Ishikawa (cell line): ENCODE results near the gene NHLRC4.

Source experiments
- CREB1 ChIP-seq: IDR thresholded peaks from 2 replicates; pipeline ENCODE4 v1.6.1; 2012; ENCODE audit warnings: low read depth
- EP300 ChIP-seq: IDR thresholded peaks from 2 replicates; pipeline ENCODE4 v1.6.1; 2012; ENCODE audit warnings: borderline replicate concordance
- FOXM1 ChIP-seq: IDR thresholded peaks from 2 replicates; pipeline ENCODE4 v1.6.1; 2012; ENCODE audit warnings: low read depth, borderline replicate concordance
- NFIC ChIP-seq: IDR thresholded peaks from 2 replicates; pipeline ENCODE4 v1.6.1; 2012
- RAD21 ChIP-seq: IDR thresholded peaks from 2 replicates; pipeline ENCODE4 v1.6.1; 2012; ENCODE audit warnings: low read depth
- ZBTB7A ChIP-seq: IDR thresholded peaks from 2 replicates; pipeline ENCODE4 v1.6.1; 2012; ENCODE audit warnings: low read depth
- TF ChIP-seq, protein P1 (sequence below): IDR thresholded peaks from 2 replicates; pipeline ENCODE4 v1.6.1; 2012
- TF ChIP-seq, protein P2 (sequence below): IDR thresholded peaks from 2 replicates; pipeline ENCODE4 v1.6.1; 2012; ENCODE audit warnings: low read depth, mild to moderate bottlenecking

DNA sequence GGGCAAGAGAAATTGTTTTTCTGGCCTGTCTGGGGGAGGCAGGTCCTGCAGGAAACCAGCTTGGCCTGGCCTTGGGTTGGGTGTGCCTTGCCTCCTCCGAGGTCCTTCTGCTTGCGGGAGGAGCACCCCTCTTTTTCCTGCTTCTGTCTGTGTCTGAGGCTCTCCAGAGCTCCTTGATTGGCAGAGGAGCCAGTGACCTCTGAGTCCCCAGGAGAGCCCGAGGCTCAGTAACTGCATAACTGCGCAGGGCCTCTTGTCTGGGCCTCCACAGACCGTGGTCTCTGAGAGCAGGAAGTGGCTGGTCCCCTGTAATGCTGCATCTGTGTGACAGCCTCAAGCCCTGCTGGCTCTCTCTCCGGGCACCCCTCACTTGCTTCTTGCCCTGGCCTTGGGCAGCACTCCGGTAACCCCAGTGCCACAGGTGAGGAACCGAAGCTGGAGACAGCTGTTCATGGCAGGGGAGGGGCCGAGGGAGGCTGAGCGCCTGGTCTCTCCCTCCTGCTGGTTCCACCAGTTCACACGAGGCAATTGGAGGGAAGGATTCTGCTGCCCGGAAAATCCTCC, 37.7 kb upstream of the NHLRC4 start:
- TF ChIP-seq, protein P1, sequence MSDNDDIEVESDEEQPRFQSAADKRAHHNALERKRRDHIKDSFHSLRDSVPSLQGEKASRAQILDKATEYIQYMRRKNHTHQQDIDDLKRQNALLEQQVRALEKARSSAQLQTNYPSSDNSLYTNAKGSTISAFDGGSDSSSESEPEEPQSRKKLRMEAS: no peak
- TF ChIP-seq FOXM1 (no peak), EP300 (no peak), RAD21 (no peak), NFIC (no peak), ZBTB7A (no peak; the same call in 1 of the 2 replicates), CREB1 (no peak)
- TF ChIP-seq, protein P2, sequence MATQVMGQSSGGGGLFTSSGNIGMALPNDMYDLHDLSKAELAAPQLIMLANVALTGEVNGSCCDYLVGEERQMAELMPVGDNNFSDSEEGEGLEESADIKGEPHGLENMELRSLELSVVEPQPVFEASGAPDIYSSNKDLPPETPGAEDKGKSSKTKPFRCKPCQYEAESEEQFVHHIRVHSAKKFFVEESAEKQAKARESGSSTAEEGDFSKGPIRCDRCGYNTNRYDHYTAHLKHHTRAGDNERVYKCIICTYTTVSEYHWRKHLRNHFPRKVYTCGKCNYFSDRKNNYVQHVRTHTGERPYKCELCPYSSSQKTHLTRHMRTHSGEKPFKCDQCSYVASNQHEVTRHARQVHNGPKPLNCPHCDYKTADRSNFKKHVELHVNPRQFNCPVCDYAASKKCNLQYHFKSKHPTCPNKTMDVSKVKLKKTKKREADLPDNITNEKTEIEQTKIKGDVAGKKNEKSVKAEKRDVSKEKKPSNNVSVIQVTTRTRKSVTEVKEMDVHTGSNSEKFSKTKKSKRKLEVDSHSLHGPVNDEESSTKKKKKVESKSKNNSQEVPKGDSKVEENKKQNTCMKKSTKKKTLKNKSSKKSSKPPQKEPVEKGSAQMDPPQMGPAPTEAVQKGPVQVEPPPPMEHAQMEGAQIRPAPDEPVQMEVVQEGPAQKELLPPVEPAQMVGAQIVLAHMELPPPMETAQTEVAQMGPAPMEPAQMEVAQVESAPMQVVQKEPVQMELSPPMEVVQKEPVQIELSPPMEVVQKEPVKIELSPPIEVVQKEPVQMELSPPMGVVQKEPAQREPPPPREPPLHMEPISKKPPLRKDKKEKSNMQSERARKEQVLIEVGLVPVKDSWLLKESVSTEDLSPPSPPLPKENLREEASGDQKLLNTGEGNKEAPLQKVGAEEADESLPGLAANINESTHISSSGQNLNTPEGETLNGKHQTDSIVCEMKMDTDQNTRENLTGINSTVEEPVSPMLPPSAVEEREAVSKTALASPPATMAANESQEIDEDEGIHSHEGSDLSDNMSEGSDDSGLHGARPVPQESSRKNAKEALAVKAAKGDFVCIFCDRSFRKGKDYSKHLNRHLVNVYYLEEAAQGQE: no peak
